Measurements from ENCODE around the gene LRRC8E. TPM values are rescaled to one million over a fixed set of nuclear protein-coding genes. Genes with fewer than 3 reads are reported as not detected.

Gene LRRC8E
- total and polyA plus RNA-seq, 10 of the 15 experiments (the other 5 are each of a cell fraction or from before 2014, with no cell fraction given), result 0.04 to 0.32 (median 0.25) TPM; not detected in 7

GRCh38 chr19:7933828-7934725 lies 45.8 kb downstream of the LRRC8E start (continued):
- TF ChIP-seq ZNF592 (IDR thresholded peaks at IDR 0.05), result no peak

GRCh38 chr19:7934766-7935165 lies 46.5 kb downstream of the LRRC8E start:
- in situ Hi-C loops (cut with MboI) (no loop called here), intact Hi-C loops (cut with micrococcal nuclease; ENCODE audit: unreplicated experiment) (no loop called here)
- POLR2A ChIA-PET, result no interaction called here
- H3K4me1 ChIP-seq (ENCODE audit: control insufficient read depth, insufficient read depth, low read length), result no peaks in the 10 kb centered on the region
- no peak for ATAC-seq
- H3K9ac ChIP-seq (ENCODE audit: control insufficient read depth, insufficient read depth, low read length), result no peak overlapping the region
- DNase-seq (ENCODE audit: low read depth, low spot score), result no peak
- no peaks in the 10 kb centered on the region for H3K27me3 ChIP-seq (replicated peaks in 1 of 2; ENCODE audit: control insufficient read depth in 2 of 2, insufficient read depth in 2 of 2, low read length in 1 of 2)
- H3K4me3 ChIP-seq, result no peak overlapping the region
- no peaks in the 10 kb centered on the region for H4K20me1 ChIP-seq (ENCODE audit: control insufficient read depth, insufficient read depth)
- H3K9me3 ChIP-seq (replicated peaks; ENCODE audit: control insufficient read depth, insufficient read depth, low read length), result no peaks in the 10 kb centered on the region
- 93% methylated on average over 21 of the region's 21 CpGs for WGBS (ENCODE audit: insufficient coverage, insufficient replicate concordance, low lambda C conversion rate, missing lambda C conversion rate)
- no TSS peak for BruUV-seq (replicated peaks)
- RAD21 ChIA-PET (ENCODE audit: unreplicated experiment), result no interaction called here
- H3K27ac ChIP-seq (ENCODE audit: control insufficient read depth, insufficient read depth), result no peak overlapping the region
- H3K79me2 ChIP-seq (ENCODE audit: control insufficient read depth, insufficient read depth, low read length), result no peaks in the 10 kb centered on the region
- SMC1A ChIA-PET (ENCODE audit: uncharacterized antibody, unreplicated experiment), result no interaction called here
- CTCF ChIA-PET, result no interaction called here
- H2AFZ ChIP-seq (ENCODE audit: control insufficient read depth, low read depth, low read length), result no peak overlapping the region
- FAIRE-seq, result no peak
- H3K36me3 ChIP-seq (ENCODE audit: control insufficient read depth in 2 of 2, insufficient read depth in 2 of 2, low read length in 1 of 2), result peaks cover 13 to 43% of the 10 kb centered on the region in 2 experiments; a peak in 3 of 4 replicates
- H3K4me2 ChIP-seq (ENCODE audit: control insufficient read depth, insufficient read depth), result no peak overlapping the region
- TF ChIP-seq CTCF (IDR thresholded peaks at IDR 0.05 in 2 of 3, conservative IDR thresholded peaks at IDR 0.05 in 1 of 3; ENCODE audit: control insufficient read depth in 2 of 3, extremely low read depth in 1 of 3, insufficient read depth in 1 of 3, low read depth in 3 of 3, low read length in 3 of 3) (no peak), SRF (IDR thresholded peaks at IDR 0.05; ENCODE audit: low read depth in 2 of 2, low read length in 2 of 2) (no peak), PML (IDR thresholded peaks at IDR 0.05; ENCODE audit: low read length) (no peak), RUNX3 (IDR thresholded peaks at IDR 0.05; ENCODE audit: low read length) (no peak), NR2F1 (conservative IDR thresholded peaks at IDR 0.05) (no peak), LARP7 (IDR thresholded peaks at IDR 0.05) (no peak), IRF3 (IDR thresholded peaks at IDR 0.05) (no peak), BCL3 (IDR thresholded peaks at IDR 0.05; ENCODE audit: borderline replicate concordance, insufficient read depth, low read depth, low read length, poor library complexity, severe bottlenecking) (no peak), SMAD1 (IDR thresholded peaks at IDR 0.05; ENCODE audit: low read depth, partially characterized antibody) (no peak), NRF1 (conservative IDR thresholded peaks at IDR 0.05; ENCODE audit: low read depth, low read length) (no peak), MYB (IDR thresholded peaks at IDR 0.05; ENCODE audit: borderline replicate concordance, low read depth, low read length) (no peak), MEF2B (IDR thresholded peaks at IDR 0.05; ENCODE audit: partially characterized antibody, poor library complexity, severe bottlenecking) (no peak)
